Loucy (cell line): Measurements from ENCODE around the gene CPSF4L.

Experiments
- EZH2phosphoT487 ChIP-seq: fragments of 200-600 bp; IDR thresholded peaks from 2 replicates; pipeline ENCODE4 v1.6.1; 2018; ENCODE audit warnings: antibody characterized with exemption, mild to moderate bottlenecking, moderate library complexity, borderline replicate concordance
- TF ChIP-seq, protein P1 (sequence below): fragments of 200-600 bp; sonication (generic); conservative IDR thresholded peaks from 2 replicates; pipeline ENCODE4 v1.5.1; 2014; ENCODE audit warnings: mild to moderate bottlenecking, antibody characterized with exemption, low read length

- TF ChIP-seq, protein P1, sequence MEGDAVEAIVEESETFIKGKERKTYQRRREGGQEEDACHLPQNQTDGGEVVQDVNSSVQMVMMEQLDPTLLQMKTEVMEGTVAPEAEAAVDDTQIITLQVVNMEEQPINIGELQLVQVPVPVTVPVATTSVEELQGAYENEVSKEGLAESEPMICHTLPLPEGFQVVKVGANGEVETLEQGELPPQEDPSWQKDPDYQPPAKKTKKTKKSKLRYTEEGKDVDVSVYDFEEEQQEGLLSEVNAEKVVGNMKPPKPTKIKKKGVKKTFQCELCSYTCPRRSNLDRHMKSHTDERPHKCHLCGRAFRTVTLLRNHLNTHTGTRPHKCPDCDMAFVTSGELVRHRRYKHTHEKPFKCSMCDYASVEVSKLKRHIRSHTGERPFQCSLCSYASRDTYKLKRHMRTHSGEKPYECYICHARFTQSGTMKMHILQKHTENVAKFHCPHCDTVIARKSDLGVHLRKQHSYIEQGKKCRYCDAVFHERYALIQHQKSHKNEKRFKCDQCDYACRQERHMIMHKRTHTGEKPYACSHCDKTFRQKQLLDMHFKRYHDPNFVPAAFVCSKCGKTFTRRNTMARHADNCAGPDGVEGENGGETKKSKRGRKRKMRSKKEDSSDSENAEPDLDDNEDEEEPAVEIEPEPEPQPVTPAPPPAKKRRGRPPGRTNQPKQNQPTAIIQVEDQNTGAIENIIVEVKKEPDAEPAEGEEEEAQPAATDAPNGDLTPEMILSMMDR: no peak
- TF ChIP-seq EZH2phosphoT487: no peak
Observed at GRCh38 chr17:73200476-73200875, 61.2 kb downstream of the CPSF4L start.
